CD4-positive, alpha-beta T cell (primary cell): ENCODE measurements around the gene PMIS2. TPM values are rescaled to one million over a fixed set of nuclear protein-coding genes. Genes with fewer than 3 reads are reported as not detected.
"Not testable (repeated sequence)": the region's sequence is repeated elsewhere in the genome, so short reads cannot be mapped to it uniquely, and the experiment has no call there.

ENCODE experiments used
- ATAC-seq: fragments of 200-7000 bp; cut with Tn5 transposase; one replicate; pipeline ENCODE4 v1.10.0; 2022; ENCODE audit warnings: mild to moderate bottlenecking; ENCODE audit not compliant: poor library complexity
- CTCF ChIA-PET: fragments of 350-600 bp; sonication (Branson Sonifier 250); formaldehyde crosslinking; loops from one replicate; lab custom pipeline; 2021; ENCODE audit warnings: antibody characterized with exemption, inconsistent platforms; lab: Charles Lee
- POLR2A ChIA-PET: fragments of 350-600 bp; sonication (Branson Sonifier 250); formaldehyde crosslinking; loops from one replicate; lab custom pipeline; 2021; ENCODE audit warnings: antibody characterized with exemption, inconsistent platforms; lab: Charles Lee
- DNase-seq, 14 experiments: peaks; one replicate each; pipeline ENCODE4 v3.0.0-alpha.2; 2013 to 2020; ENCODE audit warnings: mixed read lengths in 2 of 14
- H3K27ac ChIP-seq, 2 donors: one replicate each; pipeline versions ENCODE4 v1.5.1 to v1.7.0; 2013; ENCODE audit warnings: low read length in 2 of 2, low read depth in 1 of 2, mild to moderate bottlenecking in 1 of 2
- H3K27me3 ChIP-seq, 2 experiments: 1 replicate in 1 of 2; 2 replicates in 1 of 2; pipeline versions ENCODE4 v1.6.1 to v1.7.0; 2013; ENCODE audit warnings: low read length in 2 of 2, control low read depth in 1 of 2, mild to moderate bottlenecking in 1 of 2, moderate library complexity in 1 of 2; ENCODE audit not compliant: insufficient read depth in 2 of 2, control insufficient read depth in 1 of 2
- H3K36me3 ChIP-seq: one replicate; pipeline ENCODE4 v1.6.1; 2013; ENCODE audit warnings: low read length, control low read depth; ENCODE audit not compliant: insufficient read depth
- H3K4me1 ChIP-seq: one replicate; pipeline ENCODE4 v1.6.1; 2013; ENCODE audit warnings: low read length, control low read depth; ENCODE audit not compliant: insufficient read depth
- H3K4me3 ChIP-seq: one replicate; pipeline ENCODE4 v1.5.1; 2013; ENCODE audit warnings: mild to moderate bottlenecking, low read length, moderate library complexity
- H3K9me3 ChIP-seq, 2 experiments: 1 replicate in 1 of 2; 2 replicates in 1 of 2; pipeline versions ENCODE4 v1.6.1 to v1.7.0; 2013; ENCODE audit warnings: low read length in 2 of 2, mild to moderate bottlenecking in 2 of 2, control low read depth in 1 of 2, moderate library complexity in 1 of 2; ENCODE audit not compliant: control insufficient read depth in 1 of 2, insufficient read depth in 1 of 2
- H3K27ac Mint-ChIP-seq: one replicate; pipeline ENCODE4 v1.8.0; 2020; ENCODE audit warnings: mixed read lengths
- H3K27me3 Mint-ChIP-seq: one replicate; pipeline ENCODE4 v1.8.0; 2021; ENCODE audit warnings: mixed read lengths
- H3K36me3 Mint-ChIP-seq: one replicate; pipeline ENCODE4 v1.8.0; 2021; ENCODE audit warnings: low read depth, mixed read lengths
- H3K4me1 Mint-ChIP-seq: one replicate; pipeline ENCODE4 v1.8.0; 2021; ENCODE audit warnings: low read depth, mixed read lengths
- H3K4me3 Mint-ChIP-seq: one replicate; pipeline ENCODE4 v1.8.0; 2020; ENCODE audit warnings: mild to moderate bottlenecking, mixed read lengths
- H3K9me3 Mint-ChIP-seq: one replicate; pipeline ENCODE4 v1.8.0; 2020; ENCODE audit warnings: mixed read lengths
- CTCF ChIP-seq: fragments of 200-600 bp; IDR thresholded peaks from one replicate; pipeline ENCODE4 v1.8.0; 2022; ENCODE audit warnings: antibody characterized with exemption, mild to moderate bottlenecking
- intact Hi-C, 2 experiments: fragments of 100-400 bp; cut with DNase I in 1 of 2; cut with micrococcal nuclease in 1 of 2; formaldehyde crosslinking; loops; one replicate each; pipeline versions ENCODE4 v1.15.1 to v1.9.0; 2023 to 2025; cut with DNase I, micrococcal nuclease
- total RNA-seq, 174 experiments: library from RNA in 2 of 174; stranded (reverse) in 2 of 174; gene quantifications; one replicate each; pipeline ENCODE4 v1.2.3 and lab custom pipeline; 2021 to 2026

PMIS2 gene
- total RNA-seq, 2 experiments from 2014 or later, result not detected

GRCh38 chr19:35595928-35596327 lies 10.0 kb downstream of the PMIS2 start:
- DNase-seq (no peak), ATAC-seq (no peak)
- CTCF ChIA-PET, result no interaction called here
- Mint-ChIP-seq H3K27ac (no peak overlapping the region), H3K27me3 (peaks cover 16% of the 10 kb centered on the region), H3K9me3 (no peaks in the 10 kb centered on the region), H3K4me1 (no peaks in the 10 kb centered on the region), H3K4me3 (no peak overlapping the region), H3K36me3 (no peaks in the 10 kb centered on the region)
- Histone ChIP-seq H3K36me3 (no peaks in the 10 kb centered on the region), H3K4me1 (no peaks in the 10 kb centered on the region), H3K27ac (no peak overlapping the region), H3K27me3 (peaks cover 0 to 2% of the 10 kb centered on the region in 2 experiments), H3K9me3 (no peaks in the 10 kb centered on the region), H3K4me3 (no peak overlapping the region)
- POLR2A ChIA-PET, result no interaction called here
- intact Hi-C loops, result no loop called here
- no peak for TF ChIP-seq CTCF

GRCh38 chr19:35596366-35596999 lies 10.5 kb downstream of the PMIS2 start:
- Histone ChIP-seq H3K36me3 (no peaks in the 10 kb centered on the region), H3K27ac (no peak overlapping the region), H3K27me3 (peaks cover 0 to 2% of the 10 kb centered on the region in 2 experiments), H3K4me3 (no peak overlapping the region), H3K9me3 (no peaks in the 10 kb centered on the region), H3K4me1 (no peaks in the 10 kb centered on the region)
- no peak for TF ChIP-seq CTCF
- POLR2A ChIA-PET, result no interaction called here
- Mint-ChIP-seq H3K9me3 (no peaks in the 10 kb centered on the region), H3K4me1 (no peaks in the 10 kb centered on the region), H3K4me3 (no peak overlapping the region), H3K36me3 (no peaks in the 10 kb centered on the region), H3K27ac (no peak overlapping the region), H3K27me3 (peaks cover 20% of the 10 kb centered on the region)
- intact Hi-C loops, result no loop called here
- CTCF ChIA-PET, result no interaction called here
- ATAC-seq (no peak), DNase-seq (no peak)

GRCh38 chr19:35601971-35602370 lies 16.0 kb downstream of the PMIS2 start:
- Histone ChIP-seq H3K4me3 (no peak overlapping the region), H3K27me3 (peaks cover 0 to 2% of the 10 kb centered on the region in 2 experiments), H3K4me1 (no peaks in the 10 kb centered on the region), H3K36me3 (no peaks in the 10 kb centered on the region), H3K27ac (no peak overlapping the region), H3K9me3 (no peaks in the 10 kb centered on the region)
- DNase-seq, result no peak
- Mint-ChIP-seq H3K9me3 (no peaks in the 10 kb centered on the region), H3K27me3 (peaks cover 9% of the 10 kb centered on the region), H3K27ac (no peak overlapping the region), H3K4me3 (no peak overlapping the region), H3K36me3 (no peaks in the 10 kb centered on the region), H3K4me1 (no peaks in the 10 kb centered on the region)
- ATAC-seq, result no peak
- intact Hi-C loops, result no loop called here
- POLR2A ChIA-PET, result no interaction called here
- CTCF ChIA-PET, result no interaction called here
- no peak for TF ChIP-seq CTCF

GRCh38 chr19:35604436-35604835 lies 18.5 kb downstream of the PMIS2 start:
- POLR2A ChIA-PET, H3K4me1 ChIP-seq, CTCF ChIA-PET: not testable (repeated sequence)

GRCh38 chr19:35607170-35607569 lies 21.2 kb downstream of the PMIS2 start:
- ATAC-seq, H3K27me3 ChIP-seq, CTCF ChIA-PET, H3K4me3 Mint-ChIP-seq, POLR2A ChIA-PET, H3K9me3 ChIP-seq, DNase-seq, H3K27ac Mint-ChIP-seq, H3K9me3 Mint-ChIP-seq, H3K36me3 ChIP-seq, H3K4me3 ChIP-seq, intact Hi-C loops, H3K36me3 Mint-ChIP-seq, H3K27ac ChIP-seq, H3K27me3 Mint-ChIP-seq: not testable (repeated sequence)
- H3K4me1 ChIP-seq, result peaks cover 27% of the 10 kb centered on the region
- H3K4me1 Mint-ChIP-seq, result peaks cover 29% of the 10 kb centered on the region

More at GRCh38 chr19:35604436-35604835, 18.5 kb downstream of the PMIS2 start:
- H3K9me3 Mint-ChIP-seq, ATAC-seq, H3K27me3 Mint-ChIP-seq, H3K27me3 ChIP-seq, H3K36me3 Mint-ChIP-seq, H3K9me3 ChIP-seq, intact Hi-C loops, H3K27ac Mint-ChIP-seq, H3K4me3 Mint-ChIP-seq, H3K36me3 ChIP-seq, H3K4me3 ChIP-seq, H3K4me1 Mint-ChIP-seq, DNase-seq, H3K27ac ChIP-seq: not testable (repeated sequence)
